ENCODE measurements around the gene TMEM190.
"Not testable (repeated sequence)": the region's sequence is repeated elsewhere in the genome, so short reads cannot be mapped to it uniquely, and the experiment has no call there.

DNA sequence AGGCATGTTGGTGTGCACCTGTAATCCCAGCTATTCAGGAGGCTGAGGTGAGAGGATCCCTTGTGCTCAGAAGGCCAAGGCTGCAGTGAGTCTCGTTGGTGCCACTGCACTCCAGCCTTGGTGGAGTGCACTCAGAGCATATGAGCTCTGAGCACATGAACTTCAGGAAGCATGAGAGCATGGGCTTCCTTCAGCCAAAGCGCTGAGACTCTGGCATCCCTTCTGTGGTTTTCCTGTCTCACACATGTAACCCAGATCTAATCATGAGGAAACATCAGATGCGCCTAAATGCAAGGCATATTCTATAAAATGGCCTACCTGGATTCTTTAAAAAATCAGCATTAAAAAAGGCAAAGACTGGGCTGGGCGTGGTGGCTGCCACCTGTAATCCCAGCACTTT lies 44.7 kb downstream of the TMEM190 start:
- TF ChIP-seq POLR2AphosphoS5 (IDR thresholded peaks at IDR 0.05; ENCODE audit: low read depth, low read length), result not testable (repeated sequence)
- TF ChIP-seq, protein P1, sequence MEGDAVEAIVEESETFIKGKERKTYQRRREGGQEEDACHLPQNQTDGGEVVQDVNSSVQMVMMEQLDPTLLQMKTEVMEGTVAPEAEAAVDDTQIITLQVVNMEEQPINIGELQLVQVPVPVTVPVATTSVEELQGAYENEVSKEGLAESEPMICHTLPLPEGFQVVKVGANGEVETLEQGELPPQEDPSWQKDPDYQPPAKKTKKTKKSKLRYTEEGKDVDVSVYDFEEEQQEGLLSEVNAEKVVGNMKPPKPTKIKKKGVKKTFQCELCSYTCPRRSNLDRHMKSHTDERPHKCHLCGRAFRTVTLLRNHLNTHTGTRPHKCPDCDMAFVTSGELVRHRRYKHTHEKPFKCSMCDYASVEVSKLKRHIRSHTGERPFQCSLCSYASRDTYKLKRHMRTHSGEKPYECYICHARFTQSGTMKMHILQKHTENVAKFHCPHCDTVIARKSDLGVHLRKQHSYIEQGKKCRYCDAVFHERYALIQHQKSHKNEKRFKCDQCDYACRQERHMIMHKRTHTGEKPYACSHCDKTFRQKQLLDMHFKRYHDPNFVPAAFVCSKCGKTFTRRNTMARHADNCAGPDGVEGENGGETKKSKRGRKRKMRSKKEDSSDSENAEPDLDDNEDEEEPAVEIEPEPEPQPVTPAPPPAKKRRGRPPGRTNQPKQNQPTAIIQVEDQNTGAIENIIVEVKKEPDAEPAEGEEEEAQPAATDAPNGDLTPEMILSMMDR (IDR thresholded peaks at IDR 0.05), result not testable (repeated sequence)
